ENCODE data around the gene ZNF710.

Gene ZNF710

DNA sequence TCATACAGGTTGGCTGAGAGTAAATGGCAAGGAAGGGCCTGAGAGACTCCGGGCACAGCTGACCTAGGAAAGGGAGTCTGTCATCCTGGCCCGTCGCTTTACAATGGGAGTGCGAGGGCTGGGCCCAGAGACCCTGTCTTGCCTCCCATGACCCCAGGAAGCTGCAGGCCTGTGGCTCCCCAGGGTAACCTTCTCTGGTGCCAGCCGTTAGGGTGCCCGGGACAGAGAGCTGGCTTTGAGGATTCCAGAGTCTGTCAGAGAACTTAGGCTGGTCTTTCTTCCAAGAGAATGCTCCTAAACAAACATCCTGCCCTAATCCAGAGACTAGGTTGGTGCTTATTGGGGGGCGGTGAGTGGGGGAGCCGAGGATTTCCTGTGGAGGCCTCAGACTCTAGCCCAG lies 18.5 kb downstream of the ZNF710 start:
- DNase-seq: no peak

DNA sequence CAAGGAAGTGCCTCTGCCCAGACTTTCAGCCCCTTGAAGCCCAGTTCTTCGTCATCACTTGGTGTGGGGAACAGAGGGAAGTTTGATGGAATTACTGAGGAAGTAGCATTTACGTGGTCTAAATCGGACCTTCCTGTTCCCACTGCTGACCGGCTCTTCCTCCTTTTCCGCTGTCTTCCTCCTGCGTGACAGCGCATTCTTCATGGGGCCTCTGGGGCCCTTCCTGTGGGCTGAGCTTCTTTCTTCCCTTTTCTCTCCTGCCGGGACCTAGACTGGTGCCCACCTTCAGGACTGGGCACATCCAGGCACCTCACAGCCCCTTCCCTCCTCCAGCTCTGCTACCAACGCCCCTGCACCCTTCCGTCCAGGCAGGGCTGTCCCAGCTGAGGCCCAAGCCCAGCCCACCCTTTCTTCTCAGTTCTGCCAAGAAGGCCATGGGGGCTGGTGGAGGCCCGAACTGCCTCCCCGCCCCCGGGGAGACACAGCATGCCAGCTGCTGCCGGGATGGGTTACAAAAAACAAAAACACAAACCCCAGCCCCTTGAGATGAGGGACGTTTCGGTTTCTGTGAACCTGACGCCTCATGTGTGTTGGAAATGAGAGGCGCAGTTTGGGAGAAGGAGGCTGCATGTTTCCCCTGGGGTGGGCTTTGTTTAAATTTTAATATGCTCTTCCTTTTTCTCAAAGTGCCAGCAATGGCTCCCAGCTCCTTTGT lies 19.1 kb downstream of the ZNF710 start:
- DNase-seq: no peak

DNA sequence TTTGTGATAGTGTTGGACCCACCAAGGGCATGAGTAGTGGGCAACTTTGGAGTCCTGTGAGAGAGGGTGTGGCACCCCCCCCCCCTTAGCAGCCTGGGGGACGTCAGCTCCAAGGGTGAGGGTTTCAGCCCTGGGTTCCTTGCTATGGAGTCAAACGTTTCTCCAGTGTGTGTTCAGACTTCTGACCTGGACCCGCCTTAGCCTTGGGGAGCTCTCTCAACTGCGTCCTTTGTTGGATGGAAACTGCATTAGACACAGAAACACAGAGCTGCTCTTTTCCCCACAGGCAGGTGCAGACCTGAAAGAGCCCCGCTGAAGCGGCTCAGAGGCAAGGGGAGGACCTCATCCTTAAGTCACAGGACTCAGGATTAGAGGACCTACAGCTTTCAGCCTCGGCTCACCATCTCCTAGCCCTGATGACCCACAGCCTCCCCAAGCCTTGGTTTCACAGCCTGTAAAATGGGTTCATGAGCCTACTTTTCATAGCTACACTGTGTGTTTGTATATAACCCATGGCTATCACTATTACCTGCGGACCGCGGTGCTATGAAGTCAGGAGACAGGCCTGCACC lies 19.9 kb downstream of the ZNF710 start:
- DNase-seq: no peak

DNA sequence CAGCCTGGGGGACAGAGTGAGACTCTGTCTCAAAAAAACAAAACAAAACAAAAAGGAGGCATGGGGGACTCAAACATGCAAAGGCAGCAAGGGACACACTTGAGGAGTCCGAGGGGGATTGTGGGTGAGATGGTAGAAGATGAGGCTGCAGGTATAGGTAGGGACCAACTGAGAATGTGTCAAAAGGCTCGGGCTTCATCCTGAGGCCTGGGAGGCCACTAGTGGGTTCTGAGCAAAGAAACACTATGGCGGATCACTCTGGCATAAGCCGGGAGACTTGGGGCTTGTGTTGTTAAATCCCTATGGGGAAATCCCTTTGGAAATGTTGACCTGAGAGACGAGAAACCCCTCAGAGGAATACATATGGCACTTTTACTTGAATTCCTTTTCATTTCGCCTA lies 21.2 kb downstream of the ZNF710 start:
- DNase-seq: no peak

DNA sequence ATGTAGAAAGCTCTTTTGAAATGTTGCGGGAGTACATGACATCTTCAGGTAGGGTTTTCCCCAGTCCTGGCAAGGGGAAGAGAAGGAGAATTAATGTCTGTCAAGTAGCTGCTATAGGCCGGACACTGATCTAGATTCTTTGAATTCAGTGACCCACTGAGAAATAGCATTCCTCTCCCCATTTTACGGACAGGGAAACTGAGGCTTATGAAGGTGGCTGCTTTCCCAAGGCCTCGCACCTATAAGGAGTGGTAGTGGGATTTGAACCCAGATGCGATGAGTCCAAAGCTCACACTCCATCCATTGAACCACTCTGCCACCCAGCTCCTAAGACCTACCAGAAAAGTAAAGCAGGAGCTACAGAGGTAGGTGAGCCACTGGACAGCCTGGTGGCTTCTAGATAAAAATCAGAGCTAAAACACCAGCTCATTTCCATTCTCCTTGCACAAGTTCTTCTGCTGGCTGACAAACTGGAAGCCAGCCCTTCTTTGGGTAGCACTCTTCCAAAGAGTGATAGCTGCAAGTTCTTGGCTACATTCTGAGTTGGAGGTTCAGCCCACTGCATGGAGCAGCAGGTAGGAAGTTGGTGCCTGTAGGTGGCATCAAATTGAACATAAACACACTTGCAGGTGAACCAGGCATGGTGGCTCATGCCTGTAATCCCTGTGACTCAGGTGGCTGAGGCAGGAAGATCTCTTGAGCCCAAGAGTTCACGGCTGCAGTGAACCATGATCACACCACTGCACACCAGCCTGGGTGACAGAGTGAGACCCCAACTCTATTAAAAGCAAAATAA lies 22.0 kb downstream of the ZNF710 start:
- no peak for DNase-seq

DNA sequence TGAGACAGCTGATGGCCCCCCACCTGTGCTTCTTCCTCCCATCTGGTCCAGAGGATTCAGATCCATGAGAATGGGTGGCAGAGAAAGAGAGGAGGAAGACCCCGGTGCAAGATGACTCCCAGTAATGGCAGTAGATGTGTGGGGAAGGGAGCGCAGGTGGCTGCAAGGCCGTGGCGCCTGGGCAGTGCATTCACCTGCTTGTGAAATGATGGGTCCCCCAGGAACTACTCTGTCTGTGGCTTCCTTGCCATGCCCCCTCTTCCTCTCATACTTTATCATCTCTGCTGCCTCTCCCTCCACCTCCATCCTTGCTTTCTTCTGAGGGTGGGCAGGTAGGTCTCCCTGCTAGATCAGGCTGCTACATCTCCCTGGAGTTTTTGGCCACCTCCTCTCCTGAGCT lies 23.3 kb downstream of the ZNF710 start:
- DNase-seq: no peak

DNA sequence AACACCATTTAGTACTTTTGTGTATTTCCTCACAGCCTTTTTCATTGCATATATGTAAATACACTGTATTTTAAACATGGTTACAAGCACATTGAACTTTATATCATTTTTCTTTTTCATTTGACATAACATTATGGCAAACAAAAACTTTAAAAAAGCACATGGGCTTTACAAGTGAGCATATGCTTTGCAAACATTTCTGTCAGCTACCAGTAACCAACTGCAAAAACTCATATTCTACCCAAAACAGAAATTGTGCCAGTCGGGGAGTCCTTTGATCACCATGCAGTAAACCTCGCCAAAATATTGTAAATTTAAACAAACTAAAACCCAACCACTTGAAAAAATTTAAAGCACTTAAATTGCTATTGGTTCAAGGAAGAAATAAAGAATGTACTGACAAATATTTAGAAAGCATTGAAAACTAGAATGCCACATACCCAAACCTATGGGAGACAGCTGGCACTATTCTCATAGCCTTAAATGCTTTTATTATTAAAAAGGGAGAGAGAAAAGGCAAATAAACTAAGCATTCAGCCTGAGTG lies 24.4 kb downstream of the ZNF710 start:
- DNase-seq: no peak

DNA sequence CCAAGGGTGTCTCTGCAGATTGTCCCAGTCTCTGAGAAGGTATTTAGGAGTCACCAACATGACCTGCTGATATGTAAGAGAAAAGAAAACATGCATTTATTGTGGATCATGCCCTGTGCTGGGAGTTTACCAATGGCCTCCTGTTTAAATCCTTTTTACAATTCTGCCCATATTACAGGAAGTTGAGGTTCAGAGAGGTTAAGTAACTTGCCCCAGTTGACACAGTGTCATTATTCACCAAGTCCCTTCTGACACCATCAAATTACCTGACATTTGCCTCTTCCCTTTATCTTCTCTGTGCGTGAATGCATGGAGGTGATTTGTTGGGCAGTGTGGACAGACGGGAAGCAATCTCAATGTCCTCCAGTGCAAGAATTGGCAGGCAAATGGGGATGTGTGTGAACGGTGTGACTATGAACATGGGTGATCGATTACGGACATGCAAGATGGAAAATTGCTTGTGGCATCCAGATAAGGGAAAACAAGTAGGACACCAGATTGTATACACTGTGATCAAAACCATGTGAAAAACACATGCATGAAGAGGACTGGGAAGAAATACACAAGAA lies 27.3 kb downstream of the ZNF710 start:
- DNase-seq: no peak

DNA sequence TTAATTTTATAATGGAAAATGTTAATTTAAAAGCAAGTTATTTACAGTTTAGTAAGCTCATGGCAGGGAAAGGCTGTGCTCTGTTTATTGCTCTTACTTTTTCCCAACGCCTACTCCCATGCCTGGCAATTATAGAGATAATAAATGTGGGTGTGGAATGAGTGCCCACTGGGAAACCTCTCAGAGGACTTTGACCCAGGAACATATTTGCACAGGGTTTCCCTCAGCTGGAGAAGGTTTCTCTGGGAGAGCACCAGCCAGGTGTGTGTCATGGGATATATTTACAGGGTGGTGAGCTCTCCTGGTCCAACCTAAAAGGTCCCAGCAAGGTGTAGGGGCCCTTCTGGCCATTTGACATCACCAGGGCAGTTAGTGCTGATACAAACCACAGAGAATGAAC lies 27.9 kb downstream of the ZNF710 start:
- DNase-seq: no peak

DNA sequence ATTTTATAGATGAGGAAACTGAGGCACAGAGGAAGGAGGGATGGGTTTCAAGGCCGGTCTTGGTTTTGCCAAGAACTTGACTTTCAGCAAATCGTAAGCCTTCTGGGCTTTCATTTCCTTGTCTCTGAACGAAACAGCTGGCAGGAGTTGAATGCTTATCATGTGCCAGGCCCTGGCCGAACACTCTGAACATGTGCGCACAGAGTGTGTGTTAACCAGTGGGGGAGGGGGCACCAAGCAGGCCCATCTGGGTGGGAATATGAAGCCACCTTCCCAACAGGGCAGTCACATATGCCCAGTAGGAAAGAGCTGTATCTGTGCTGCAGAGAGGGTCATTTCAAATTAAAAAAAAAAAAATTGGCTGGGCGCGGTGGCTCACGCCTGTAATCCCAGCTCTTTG lies 29.3 kb downstream of the ZNF710 start:
- no peak for DNase-seq

DNA sequence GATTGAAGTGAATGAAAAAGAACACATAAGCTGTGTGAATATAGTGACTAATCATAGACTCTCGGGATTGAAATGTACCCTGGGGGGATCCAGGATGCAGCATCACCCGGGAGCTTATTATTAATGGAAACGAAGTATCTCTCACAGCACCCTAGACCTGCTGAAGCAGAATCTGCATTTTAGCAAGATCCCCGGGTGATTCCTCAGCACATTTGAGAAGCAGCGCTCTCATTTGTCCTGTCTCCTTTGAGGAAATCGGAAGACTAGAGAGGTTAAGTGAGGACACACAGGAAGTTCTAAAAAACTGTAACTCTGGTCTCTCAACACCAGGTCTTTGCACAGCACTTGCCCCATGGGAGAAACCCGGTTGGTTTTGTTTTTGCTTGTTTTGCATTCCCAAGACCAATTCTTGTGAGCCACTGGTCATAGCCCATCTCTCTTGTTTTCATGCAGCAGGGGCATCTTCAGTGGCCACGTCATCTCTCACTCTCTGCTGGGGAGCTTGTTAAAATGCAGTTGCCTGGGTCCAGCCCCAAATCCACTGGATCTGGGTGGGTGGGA lies 30.2 kb downstream of the ZNF710 start:
- no peak for DNase-seq

DNA sequence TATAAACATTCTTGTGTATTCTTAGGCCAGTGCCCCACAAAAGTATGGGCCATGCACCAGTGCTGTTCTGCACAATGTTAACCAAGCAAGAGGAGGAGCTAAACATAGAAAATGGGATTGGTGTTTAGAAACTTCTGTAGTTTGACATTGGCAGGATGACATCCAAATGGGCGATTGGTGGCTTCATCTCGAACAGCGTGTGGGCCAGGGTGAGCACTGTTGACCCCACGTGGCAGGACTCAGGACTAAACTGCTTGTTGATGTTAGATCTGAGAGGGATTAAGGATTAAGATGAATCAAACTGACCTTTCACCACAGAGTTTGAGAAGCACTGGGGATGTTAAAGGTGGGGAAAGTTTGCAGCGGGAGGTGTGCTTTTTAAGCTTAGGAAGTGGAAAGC lies 31.9 kb downstream of the ZNF710 start:
- DNase-seq: no peak

DNA sequence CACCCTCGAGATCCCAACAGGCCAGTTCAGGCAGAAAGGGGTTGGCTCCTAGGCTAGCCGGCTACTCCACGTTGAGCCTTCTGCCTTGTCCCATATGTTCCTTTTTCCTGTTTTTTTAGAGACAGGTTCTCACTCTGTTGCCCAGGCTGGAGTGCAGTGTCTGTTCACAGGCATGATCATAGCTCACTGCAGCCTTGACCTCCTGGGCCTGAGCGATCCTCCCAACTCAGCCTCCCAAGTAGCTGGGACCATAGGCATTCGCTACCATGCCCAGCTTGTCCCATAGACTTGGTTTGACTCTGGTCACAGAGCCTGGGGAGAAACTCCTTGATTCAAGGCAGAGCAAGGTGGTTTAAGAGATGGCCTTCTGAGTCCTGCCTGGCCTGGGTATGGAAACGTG lies 32.3 kb downstream of the ZNF710 start:
- DNase-seq: no peak

DNA sequence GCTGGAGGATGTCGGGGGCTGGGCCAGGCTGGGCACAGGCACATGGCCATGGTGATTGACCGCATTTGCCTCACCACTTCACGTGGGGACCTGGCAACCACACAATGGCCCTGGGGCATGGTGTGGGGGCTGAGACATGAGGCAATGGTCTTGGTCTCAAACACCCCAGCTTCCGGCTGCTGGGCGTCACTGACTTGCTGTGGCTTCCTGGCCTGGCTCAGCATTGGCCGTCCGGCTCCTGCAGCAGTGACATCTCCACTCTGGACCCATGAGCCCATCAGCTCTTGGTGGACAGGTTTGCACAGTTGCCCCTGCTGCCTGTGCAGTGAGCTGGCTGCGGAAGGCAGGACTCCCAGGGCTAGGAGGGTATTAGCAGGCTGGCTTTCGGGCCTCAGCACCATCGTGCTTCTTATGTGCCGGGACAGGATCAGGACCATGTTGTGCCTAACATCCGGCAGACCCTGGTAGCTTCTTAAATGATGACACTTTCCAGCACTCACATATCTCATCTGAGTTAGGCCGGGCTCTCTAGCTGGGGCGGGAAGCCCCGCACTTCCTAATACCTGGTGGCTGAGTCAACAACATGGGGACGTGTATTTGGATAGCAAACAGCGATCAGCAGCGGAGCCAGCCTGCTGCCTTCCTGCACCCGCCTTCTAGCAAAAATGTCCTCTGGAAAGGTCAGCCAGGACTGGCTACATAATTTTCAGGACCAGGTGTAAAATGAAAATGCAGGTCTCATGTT lies 34.1 kb downstream of the ZNF710 start:
- DNase-seq: no peak

DNA sequence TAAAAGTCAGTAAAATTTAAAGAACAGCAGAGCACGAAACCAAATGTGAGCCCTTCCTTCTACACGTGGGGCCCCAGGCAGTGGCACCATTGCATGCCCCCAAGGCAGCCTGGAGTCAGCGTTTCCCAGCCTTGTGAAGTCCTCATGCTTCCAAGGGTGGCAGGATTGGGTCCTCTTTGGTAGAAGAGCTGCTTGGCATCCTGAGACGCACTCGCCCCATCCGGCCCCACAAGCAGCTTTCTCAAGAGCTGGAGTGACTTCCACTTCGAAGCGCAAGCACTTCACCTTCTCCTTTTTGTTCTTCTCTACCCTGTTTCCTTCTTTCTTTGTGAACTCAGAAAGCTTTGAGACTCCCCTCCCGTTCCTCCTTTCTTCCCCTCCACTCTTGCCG lies 34.7 kb downstream of the ZNF710 start:
- DNase-seq: no peak

DNA sequence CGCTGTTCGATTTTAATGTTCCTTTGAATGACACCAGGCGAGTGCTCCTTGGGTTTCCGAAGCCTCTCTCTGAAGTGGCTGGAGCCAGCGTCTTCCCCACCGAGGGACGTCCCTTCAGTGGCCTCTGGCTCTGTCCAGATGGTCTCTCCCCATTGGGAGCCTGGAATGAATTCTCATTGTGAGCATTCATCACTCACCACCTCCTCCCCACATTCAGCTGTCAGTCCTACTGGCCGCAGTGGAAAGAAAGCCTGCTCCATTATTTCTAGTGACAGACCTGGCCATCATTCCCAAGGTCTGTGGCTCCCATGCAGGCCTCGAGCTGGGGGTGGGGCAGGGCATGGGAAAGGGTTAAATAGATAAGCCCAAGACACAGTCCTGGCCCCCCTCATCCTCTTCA lies 35.2 kb downstream of the ZNF710 start:
- no peak for DNase-seq

DNA sequence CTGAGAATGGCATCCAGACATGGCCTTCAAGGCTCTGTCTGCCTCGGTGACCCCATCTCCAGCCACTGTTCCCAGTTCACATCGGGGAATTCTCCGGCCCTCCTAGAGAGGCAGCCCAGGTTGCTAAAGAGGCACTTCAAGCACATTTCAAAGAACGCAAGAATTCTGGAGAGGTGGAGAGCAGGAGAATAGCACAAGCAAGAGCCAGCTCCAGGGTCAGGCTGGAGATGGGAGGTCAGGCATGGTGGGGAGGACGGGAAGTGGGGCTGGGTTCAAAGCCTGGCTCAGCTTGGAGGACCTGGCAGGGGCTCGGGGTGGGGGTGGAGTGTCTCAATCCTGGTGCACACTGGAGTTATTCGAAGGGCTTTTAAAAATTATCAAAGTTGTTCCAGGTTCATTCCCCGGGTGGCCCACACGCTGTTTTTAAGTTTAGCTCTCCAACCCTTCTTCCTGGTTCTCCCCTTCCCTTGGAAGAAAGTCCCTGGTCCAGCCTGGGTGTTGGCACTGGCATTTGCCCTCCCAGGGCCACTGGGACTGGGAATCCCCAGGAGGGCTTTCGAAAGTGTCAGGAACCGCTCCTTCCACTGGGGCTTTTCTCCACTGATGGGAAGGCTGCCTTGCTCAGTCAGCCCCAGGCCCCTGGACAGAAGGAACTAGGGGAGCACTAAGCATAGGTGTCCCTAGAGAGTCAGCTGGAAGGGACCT lies 35.8 kb downstream of the ZNF710 start:
- no peak for DNase-seq

DNA sequence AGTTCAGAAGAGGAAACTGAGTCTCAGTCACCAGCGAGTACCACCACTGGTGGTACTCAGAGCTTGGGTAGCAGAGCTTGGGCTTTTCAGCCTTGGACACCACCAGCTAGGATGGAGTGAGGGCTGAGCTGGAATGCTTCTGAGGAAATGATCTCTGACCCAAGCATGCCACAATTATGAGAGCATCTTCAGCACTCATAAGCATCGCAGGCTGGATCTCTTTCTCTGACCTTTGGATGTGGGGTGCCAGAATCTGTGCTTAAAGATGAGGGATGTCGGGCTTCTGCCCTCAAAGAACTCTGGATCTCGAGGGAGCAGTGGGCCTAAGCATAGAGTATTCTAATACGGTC lies 36.4 kb downstream of the ZNF710 start:
- no peak for DNase-seq

DNA sequence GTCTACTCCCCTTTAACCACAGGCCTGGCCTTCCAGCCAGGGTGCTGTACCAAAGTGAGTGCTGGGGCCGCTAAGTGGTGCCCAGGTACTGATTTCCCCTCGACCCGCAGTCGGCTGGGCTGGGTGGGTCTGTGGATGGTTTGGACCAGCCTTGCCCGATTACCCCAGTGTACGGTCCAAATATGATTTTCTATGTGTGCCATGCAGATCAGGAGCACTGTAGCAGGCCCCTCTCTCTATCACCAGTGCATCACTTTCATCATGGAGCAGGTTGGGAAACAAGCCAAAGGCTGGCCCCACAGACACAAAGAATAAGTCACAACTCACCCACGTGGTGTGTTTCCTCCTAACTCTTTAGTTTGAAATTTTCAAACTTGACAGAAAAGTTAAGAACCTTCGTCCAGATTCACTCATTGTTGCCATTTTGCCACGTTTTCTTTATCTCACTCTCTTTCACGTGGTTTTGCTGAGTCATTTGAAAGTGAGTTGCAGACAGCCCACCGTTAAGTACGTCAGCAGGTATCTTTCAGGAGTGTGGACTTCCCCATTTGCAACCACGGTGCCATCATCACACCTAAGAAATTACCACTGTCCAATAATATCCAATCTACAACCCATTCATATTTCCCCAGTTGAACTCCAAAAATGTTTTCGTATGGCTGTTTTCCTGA lies 37.0 kb downstream of the ZNF710 start:
- peak; percentile 54 for DNase-seq

DNA sequence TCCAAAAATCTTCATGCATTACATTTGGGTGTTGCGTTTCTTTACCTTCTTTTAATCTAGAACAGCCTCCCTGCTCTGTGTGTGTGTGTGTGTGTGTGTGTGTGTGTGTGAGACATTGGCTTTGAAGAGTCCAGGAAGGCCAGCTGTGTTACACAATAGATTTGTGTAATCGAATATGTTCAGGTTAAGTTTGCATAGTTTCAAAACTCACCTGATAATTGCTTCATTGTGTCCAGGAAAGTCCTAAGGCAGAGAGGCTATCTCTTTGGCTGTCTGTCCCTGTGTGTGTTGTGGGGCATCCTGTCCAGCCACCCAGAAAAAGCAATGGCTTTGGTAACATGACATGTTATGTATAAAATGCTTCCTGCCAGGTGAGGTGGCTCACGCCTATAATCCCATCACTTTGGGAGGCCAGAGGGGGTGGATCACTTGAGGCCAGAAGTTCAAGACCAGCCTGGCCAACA lies 37.5 kb downstream of the ZNF710 start:
- no peak for DNase-seq

DNA sequence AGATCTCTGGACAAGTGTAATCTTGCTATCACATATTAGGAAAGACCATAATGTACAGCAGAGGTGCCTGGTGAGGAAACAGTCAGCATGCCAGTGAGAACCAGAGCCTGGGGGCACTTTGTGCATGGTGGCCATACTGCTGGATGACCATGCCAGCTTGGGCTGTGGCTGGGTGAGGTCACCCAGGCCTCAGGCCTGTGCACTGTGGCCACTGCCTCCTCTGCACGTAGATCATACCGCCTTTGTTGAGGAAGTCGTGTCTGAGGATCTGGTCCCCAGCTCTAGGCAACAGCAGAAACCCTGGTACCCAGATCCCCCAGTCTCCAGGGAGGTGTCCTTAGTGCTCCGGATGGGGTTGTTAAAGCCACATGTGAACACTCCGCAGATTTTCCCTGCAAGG lies 38.9 kb downstream of the ZNF710 start:
- DNase-seq: no peak

Measured in activated naive CD4-positive, alpha-beta T cell treated with Interleukin-2 at 50 U/mL for 16 hours (primary cell).